IMR-90 (cell line): ENCODE data around the gene CACNA1I. TPM values are rescaled to one million over a fixed set of nuclear protein-coding genes. Genes with fewer than 3 reads are reported as not detected.

Experiments
- ATAC-seq: fragments of 200-7000 bp; cut with Tn5 transposase; 2 replicates; pipeline ENCODE4 v1.9.1; 2020; ENCODE audit warnings: low read depth, mild to moderate bottlenecking, moderate library complexity
- BruUV-seq: library from RNA; stranded (reverse); fragments of 400-500 nt; replicated peaks from 2 replicates; lab custom pipeline; 2021; lab: Mats Ljungman, UMichigan
- CTCF ChIA-PET: fragments of 300-600 bp; formaldehyde crosslinking; extraction: SDS; loops from one replicate; lab custom pipeline; 2021; ENCODE audit warnings: antibody characterized with exemption; lab: Yijun Ruan, JAX
- POLR2A ChIA-PET: fragments of 300-600 bp; sonication (Branson Sonifier 250); formaldehyde crosslinking; loops from one replicate; lab custom pipeline; 2022; ENCODE audit warnings: antibody characterized with exemption; ENCODE audit not compliant: unreplicated experiment; lab: Charles Lee
- DNase-seq: peaks from one replicate; pipeline ENCODE4 v3.0.0; 2013
- H2AFZ ChIP-seq: replicated peaks from 2 replicates; pipeline ENCODE3; 2013; ENCODE audit warnings: low read length, mild to moderate bottlenecking; ENCODE audit not compliant: poor library complexity
- H2AK5ac ChIP-seq: 2 replicates; pipeline ENCODE4 v1.6.1; 2013; ENCODE audit warnings: low read depth, low read length, inconsistent platforms
- H2AK9ac ChIP-seq: replicated peaks from 2 replicates; pipeline ENCODE3; 2013; ENCODE audit warnings: mild to moderate bottlenecking, low read depth, low read length, moderate library complexity; ENCODE audit not compliant: poor library complexity
- H2BK120ac ChIP-seq: 2 replicates; pipeline ENCODE4 v1.6.1; 2013; ENCODE audit warnings: low read depth, low read length, inconsistent platforms
- H2BK15ac ChIP-seq: 3 replicates; pipeline ENCODE4 v1.6.1; 2013; ENCODE audit warnings: low read depth, low read length, inconsistent platforms
- H2BK20ac ChIP-seq: 2 replicates; pipeline ENCODE4 v1.6.1; 2013; ENCODE audit warnings: low read depth, mild to moderate bottlenecking, inconsistent platforms, low read length, moderate library complexity
- H2BK5ac ChIP-seq: 2 replicates; pipeline ENCODE4 v1.6.1; 2013; ENCODE audit warnings: mild to moderate bottlenecking, low read depth, low read length, inconsistent platforms; ENCODE audit not compliant: poor library complexity, severe bottlenecking
- H3K14ac ChIP-seq: replicated peaks from 2 replicates; pipeline ENCODE4 v1.6.1; 2013; ENCODE audit warnings: low read depth, low read length, inconsistent platforms
- H3K18ac ChIP-seq: 2 replicates; pipeline ENCODE4 v1.6.1; 2013; ENCODE audit warnings: low read depth, low read length, control low read depth
- H3K23ac ChIP-seq: 2 replicates; pipeline ENCODE4 v1.6.1; 2013; ENCODE audit warnings: low read depth, low read length, inconsistent platforms
- H3K27ac ChIP-seq: 2 replicates; pipeline ENCODE4 v1.5.1; 2013; ENCODE audit warnings: mild to moderate bottlenecking, control low read depth, low read length; ENCODE audit not compliant: insufficient read depth
- H3K27me3 ChIP-seq: 2 replicates; pipeline ENCODE4 v1.6.1; 2013; ENCODE audit warnings: low read length; ENCODE audit not compliant: control insufficient read depth, insufficient read depth
- H3K36me3 ChIP-seq: 2 replicates; pipeline ENCODE4 v1.6.1; 2013; ENCODE audit warnings: low read length, mixed read lengths; ENCODE audit not compliant: control insufficient read depth, insufficient read depth
- H3K4ac ChIP-seq: 2 replicates; pipeline ENCODE4 v1.6.1; 2013; ENCODE audit warnings: low read depth, low read length, inconsistent platforms
- H3K4me1 ChIP-seq: 2 replicates; pipeline ENCODE4 v1.6.1; 2013; ENCODE audit warnings: low read length, mixed read lengths; ENCODE audit not compliant: control insufficient read depth, insufficient read depth
- H3K4me2 ChIP-seq: 2 replicates; pipeline ENCODE4 v1.6.1; 2013; ENCODE audit warnings: low read depth, mild to moderate bottlenecking, control low read depth, low read length, moderate library complexity
- H3K4me3 ChIP-seq: 2 replicates; pipeline ENCODE4 v1.5.1; 2013; ENCODE audit warnings: low read depth, mild to moderate bottlenecking, control low read depth, low read length, moderate library complexity; ENCODE audit not compliant: insufficient read depth
- H3K56ac ChIP-seq: 2 replicates; pipeline ENCODE4 v1.6.1; 2013; ENCODE audit warnings: low read length, inconsistent platforms; ENCODE audit not compliant: insufficient read depth; ENCODE audit errors: extremely low read depth
- H3K79me1 ChIP-seq, 2 experiments: 2 replicates each; pipeline ENCODE4 v1.6.1; 2013; ENCODE audit warnings: low read length in 2 of 2, inconsistent platforms in 1 of 2, low read depth in 1 of 2
- H3K9ac ChIP-seq: 2 replicates; pipeline ENCODE4 v1.6.1; 2013; ENCODE audit warnings: low read depth, low read length, control low read depth
- H3K9me1 ChIP-seq: 2 replicates; pipeline ENCODE4 v1.6.1; 2013; ENCODE audit warnings: low read length, inconsistent platforms; ENCODE audit not compliant: insufficient read depth
- H3K9me3 ChIP-seq: 2 replicates; pipeline ENCODE4 v1.6.1; 2013; ENCODE audit warnings: low read length; ENCODE audit not compliant: control insufficient read depth, insufficient read depth
- H4K20me1 ChIP-seq: 2 replicates; pipeline ENCODE4 v1.6.1; 2013; ENCODE audit warnings: low read length, inconsistent platforms; ENCODE audit not compliant: insufficient read depth
- H4K5ac ChIP-seq: 2 replicates; pipeline ENCODE4 v1.6.1; 2013; ENCODE audit warnings: mild to moderate bottlenecking, low read depth, low read length, control low read depth
- H4K8ac ChIP-seq, 2 experiments: 2 replicates each; pipeline ENCODE4 v1.6.1; 2013; ENCODE audit warnings: low read depth in 2 of 2, low read length in 2 of 2, control low read depth in 1 of 2, inconsistent platforms in 1 of 2
- H4K91ac ChIP-seq: 2 replicates; pipeline ENCODE4 v1.6.1; 2013; ENCODE audit warnings: low read depth, low read length, inconsistent platforms; ENCODE audit not compliant: insufficient read depth
- ELK1 ChIP-seq: fragments of 150-350 bp; IDR thresholded peaks from 2 replicates; pipeline ENCODE4 v1.6.1; 2016; ENCODE audit warnings: low read depth, mild to moderate bottlenecking, low read length, moderate library complexity, borderline replicate concordance
- MAZ ChIP-seq: IDR thresholded peaks from 2 replicates; pipeline ENCODE4 v1.6.1; 2012; ENCODE audit warnings: low read depth, mild to moderate bottlenecking, low read length, improper control_type of control experiment, moderate library complexity, borderline replicate concordance
- NFE2L2 ChIP-seq: fragments of 150-350 bp; IDR thresholded peaks from 2 replicates; pipeline ENCODE4 v1.6.1; 2016; ENCODE audit warnings: low read depth, mild to moderate bottlenecking, low read length
- RAD21 ChIP-seq: IDR thresholded peaks from 2 replicates; pipeline ENCODE4 v1.6.1; 2012; ENCODE audit warnings: low read length, improper control_type of control experiment
- RFX5 ChIP-seq: IDR thresholded peaks from 2 replicates; pipeline ENCODE4 v1.8.0; 2012; ENCODE audit warnings: low read depth, mild to moderate bottlenecking, low read length, moderate library complexity
- WGBS, 2 experiments: methylation state at CpG; one replicate each; pipeline versions ENCODE4 v1.1.5 to v1.1.7; 2013; ENCODE audit warnings: missing lambda C conversion rate in 2 of 2; ENCODE audit not compliant: insufficient read length in 1 of 2; ENCODE audit errors: extremely low coverage in 2 of 2; 5-methylcytosine and 5-hydroxymethylcytosine counted together
- dilution Hi-C: fragments of 300-500 bp; cut with HindIII; formaldehyde crosslinking; loops from one replicate; pipeline ENCODE4 v1.14.3; 2018; ENCODE audit warnings: low sequenced_read_pairs; ENCODE audit not compliant: unreplicated experiment
- in situ Hi-C: fragments of 300-500 bp; cut with MboI; formaldehyde crosslinking; loops from 3 replicates; pipeline ENCODE4 v1.14.3; 2019; ENCODE audit warnings: low sequenced_read_pairs, inconsistent platforms, mixed read lengths
- intact Hi-C: fragments of 100-400 bp; cut with micrococcal nuclease; formaldehyde crosslinking; loops from 2 replicates; pipeline ENCODE4 v1.10.0; 2022
- polyA plus RNA-seq, 3 experiments: library from polyadenylated mRNA; depleted of rRNA; stranded (reverse); fragments of >200 nt; gene quantifications; 2 replicates each; pipeline ENCODE4 v1.2.3, GENCODE V29; 2012; ENCODE audit warnings: low replicate concordance in 1 of 3
- total RNA-seq: library from RNA; depleted of rRNA; stranded (reverse); fragments of >200 nt; gene quantifications from 2 replicates; pipeline ENCODE4 v1.2.3, GENCODE V29; 2012
- TF ChIP-seq, protein P1 (sequence below): conservative IDR thresholded peaks from 2 replicates; pipeline ENCODE4 v1.5.1; 2012; ENCODE audit warnings: mild to moderate bottlenecking, low read depth, low read length, improper control_type of control experiment

CACNA1I gene
- total and polyA plus RNA-seq, 2 of the 4 experiments (the other 2 are of a cell fraction) = under 0.01 to 0.02 TPM

DNA sequence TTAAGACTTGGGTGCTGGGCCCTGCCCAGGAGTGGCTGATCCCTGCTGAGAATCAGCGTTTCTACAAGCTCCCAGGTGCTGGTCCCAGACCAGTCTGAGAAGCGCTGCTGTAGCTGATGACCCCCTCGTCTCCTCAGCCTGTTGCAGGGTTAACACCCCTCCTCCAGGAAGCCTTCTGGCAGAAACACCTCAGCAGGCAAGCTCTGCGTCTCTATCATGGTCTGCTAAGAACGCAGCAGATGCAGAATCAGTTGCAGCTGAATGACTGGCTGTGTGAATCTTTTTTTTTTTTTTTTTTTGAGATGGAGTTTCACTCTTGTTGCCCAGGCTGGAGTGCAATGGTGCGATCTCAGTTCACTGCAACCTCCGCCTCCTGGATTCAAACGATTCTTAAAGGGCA is 132.5 kb downstream of the CACNA1I start:
- Histone ChIP-seq H3K36me3 (no peaks in the 10 kb centered on the region), H4K8ac (no peak overlapping the region), H3K4ac (no peak overlapping the region), H2AK5ac (no peak overlapping the region), H3K9ac (no peak overlapping the region), H4K20me1 (no peaks in the 10 kb centered on the region), H3K79me1 (no peaks in the 10 kb centered on the region), H4K91ac (no peak overlapping the region), H2AK9ac (no peak overlapping the region), H2AFZ (no peak overlapping the region), H3K4me2 (no peak overlapping the region), H3K4me1 (peaks cover 6% of the 10 kb centered on the region; the same call in 1 of the 2 replicates), H3K27me3 (peaks cover 49% of the 10 kb centered on the region), H3K56ac (no peak overlapping the region), H2BK20ac (no peak overlapping the region), H3K18ac (no peak overlapping the region), H3K27ac (no peak overlapping the region), H3K9me3 (no peaks in the 10 kb centered on the region), H3K9me1 (no peaks in the 10 kb centered on the region), H3K4me3 (no peak overlapping the region), H3K14ac (no peak overlapping the region), H4K5ac (no peak overlapping the region), H2BK15ac (no peak overlapping the region), H3K23ac (no peak overlapping the region), H2BK120ac (no peak overlapping the region), H2BK5ac (no peak overlapping the region)
- WGBS, 2 experiments = 80% methylated on average over 1 of the region's 8 CpGs; no CpG with 5 or more reads in 1 of the 2 experiments
- DNase-seq = no peak
- dilution Hi-C loops (no loop called here), in situ Hi-C loops (no loop called here), intact Hi-C loops (no loop called here)
- POLR2A ChIA-PET = no interaction called here
- ATAC-seq = no peak
- no TSS peak for BruUV-seq
- CTCF ChIA-PET = no interaction called here
- no peak for TF ChIP-seq RAD21
- TF ChIP-seq RFX5 = no peak
- TF ChIP-seq, protein P1, sequence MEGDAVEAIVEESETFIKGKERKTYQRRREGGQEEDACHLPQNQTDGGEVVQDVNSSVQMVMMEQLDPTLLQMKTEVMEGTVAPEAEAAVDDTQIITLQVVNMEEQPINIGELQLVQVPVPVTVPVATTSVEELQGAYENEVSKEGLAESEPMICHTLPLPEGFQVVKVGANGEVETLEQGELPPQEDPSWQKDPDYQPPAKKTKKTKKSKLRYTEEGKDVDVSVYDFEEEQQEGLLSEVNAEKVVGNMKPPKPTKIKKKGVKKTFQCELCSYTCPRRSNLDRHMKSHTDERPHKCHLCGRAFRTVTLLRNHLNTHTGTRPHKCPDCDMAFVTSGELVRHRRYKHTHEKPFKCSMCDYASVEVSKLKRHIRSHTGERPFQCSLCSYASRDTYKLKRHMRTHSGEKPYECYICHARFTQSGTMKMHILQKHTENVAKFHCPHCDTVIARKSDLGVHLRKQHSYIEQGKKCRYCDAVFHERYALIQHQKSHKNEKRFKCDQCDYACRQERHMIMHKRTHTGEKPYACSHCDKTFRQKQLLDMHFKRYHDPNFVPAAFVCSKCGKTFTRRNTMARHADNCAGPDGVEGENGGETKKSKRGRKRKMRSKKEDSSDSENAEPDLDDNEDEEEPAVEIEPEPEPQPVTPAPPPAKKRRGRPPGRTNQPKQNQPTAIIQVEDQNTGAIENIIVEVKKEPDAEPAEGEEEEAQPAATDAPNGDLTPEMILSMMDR = no peak
- no peak for TF ChIP-seq ELK1
- no peak for TF ChIP-seq MAZ
- no peak for TF ChIP-seq NFE2L2
